GM23338 (cell line): Measurements from ENCODE around the gene GLIPR1. TPM values are rescaled to one million over a fixed set of nuclear protein-coding genes. Genes with fewer than 3 reads are reported as not detected.

ENCODE experiments used
- ATAC-seq: fragments of 200-7000 bp; cut with Tn5 transposase; 3 replicates; pipeline ENCODE4 v1.9.1; 2020
- DNase-seq: peaks from one replicate; pipeline ENCODE4 v3.0.0-alpha.2; 2015; ENCODE audit warnings: low spot score
- H2AFZ ChIP-seq: fragments of 200-600 bp; sonication (generic); 2 replicates; pipeline ENCODE4 v1.8.0; 2016; ENCODE audit warnings: antibody characterized with exemption, mild to moderate bottlenecking, moderate library complexity
- H3F3A ChIP-seq: fragments of 200-600 bp; sonication (generic); replicated peaks from 2 replicates; pipeline ENCODE4 v1.8.0; 2017; ENCODE audit warnings: antibody characterized with exemption, mixed run types, low read depth
- H3K27ac ChIP-seq: fragments of 200-600 bp; sonication (generic); 2 replicates; pipeline ENCODE4 v1.6.1; 2016; ENCODE audit warnings: low read depth
- H3K27me3 ChIP-seq: fragments of 200-600 bp; sonication (generic); 2 replicates; pipeline ENCODE4 v1.8.0; 2016; ENCODE audit warnings: mild to moderate bottlenecking, mixed run types, moderate library complexity; ENCODE audit not compliant: insufficient read depth
- H3K36me3 ChIP-seq: fragments of 200-600 bp; sonication (generic); 2 replicates; pipeline ENCODE4 v1.8.0; 2016; ENCODE audit warnings: mild to moderate bottlenecking; ENCODE audit not compliant: insufficient read depth
- H3K4me1 ChIP-seq: fragments of 200-600 bp; sonication (generic); 2 replicates; pipeline ENCODE4 v1.8.0; 2016; ENCODE audit warnings: mild to moderate bottlenecking, moderate library complexity; ENCODE audit not compliant: insufficient read depth
- H3K4me2 ChIP-seq: fragments of 200-600 bp; sonication (generic); 2 replicates; pipeline ENCODE4 v1.7.1; 2017; ENCODE audit warnings: mixed run types
- H3K4me3 ChIP-seq: fragments of 200-600 bp; sonication (generic); 2 replicates; pipeline ENCODE4 v1.6.1; 2016; ENCODE audit warnings: mixed run types
- H3K79me2 ChIP-seq: fragments of 200-600 bp; sonication (generic); replicated peaks from 2 replicates; pipeline ENCODE4 v1.8.0; 2017; ENCODE audit warnings: mild to moderate bottlenecking; ENCODE audit not compliant: insufficient read depth
- H3K9me2 ChIP-seq: fragments of 200-600 bp; sonication (generic); 2 replicates; pipeline ENCODE4 v1.8.0; 2017; ENCODE audit not compliant: insufficient read depth
- H4K20me1 ChIP-seq: fragments of 200-600 bp; sonication (generic); replicated peaks from 2 replicates; pipeline ENCODE4 v1.8.0; 2017; ENCODE audit warnings: mild to moderate bottlenecking; ENCODE audit not compliant: insufficient read depth
- H3K27ac Mint-ChIP-seq: 2 replicates; pipeline ENCODE4 v1.8.0; 2020; ENCODE audit warnings: inconsistent platforms, mild to moderate bottlenecking, moderate library complexity, mixed read lengths
- H3K27me3 Mint-ChIP-seq: 3 replicates; pipeline ENCODE4 v1.8.0; 2022; ENCODE audit warnings: low read depth, mild to moderate bottlenecking, moderate library complexity, mixed read lengths, inconsistent platforms; ENCODE audit not compliant: insufficient read depth, poor library complexity
- H3K36me3 Mint-ChIP-seq: 3 replicates; pipeline ENCODE4 v1.8.0; 2021; ENCODE audit warnings: low read depth, mild to moderate bottlenecking, inconsistent platforms, moderate library complexity, mixed read lengths
- H3K4me1 Mint-ChIP-seq: 3 replicates; pipeline ENCODE4 v1.8.0; 2020; ENCODE audit warnings: mild to moderate bottlenecking, inconsistent platforms, mixed read lengths
- H3K4me3 Mint-ChIP-seq: 3 replicates; pipeline ENCODE4 v1.8.0; 2021; ENCODE audit warnings: moderate library complexity, mild to moderate bottlenecking, inconsistent platforms, mixed read lengths
- H3K9me3 Mint-ChIP-seq: 3 replicates; pipeline ENCODE4 v1.8.0; 2020; ENCODE audit warnings: moderate library complexity, mild to moderate bottlenecking, inconsistent platforms, mixed read lengths
- EZH2 ChIP-seq: fragments of 200-600 bp; sonication (generic); IDR thresholded peaks from one replicate; pipeline ENCODE4 v1.8.0; 2017; ENCODE audit warnings: antibody characterized with exemption, mild to moderate bottlenecking, low read depth; ENCODE audit not compliant: unreplicated experiment
- NANOG ChIP-seq: IDR thresholded peaks from 2 replicates; pipeline ENCODE4 v1.6.1; 2016; ENCODE audit warnings: antibody characterized with exemption, borderline replicate concordance
- STAT1 ChIP-seq: IDR thresholded peaks from one replicate; pipeline ENCODE4 v1.6.1; 2016; ENCODE audit warnings: antibody characterized with exemption; ENCODE audit not compliant: unreplicated experiment
- ZNF331 ChIP-seq: fragments of 250-450 bp; sonication (Bioruptor Pico); IDR thresholded peaks from 2 replicates; pipeline ENCODE4 v1.5.0; 2020; ENCODE audit warnings: low read depth, mild to moderate bottlenecking, moderate library complexity
- polyA plus RNA-seq: library from polyadenylated mRNA; unstranded; fragments of >200 nt; fragmentation: Nextera tagmentation; extraction: Ambion mirVana; gene quantifications from 2 replicates; pipeline ENCODE4 v1.2.1, GENCODE V29; 2016
- total RNA-seq: library from RNA; depleted of rRNA; stranded (reverse); fragments of >200 nt; shearing (Covaris generic); gene quantifications from 2 replicates; pipeline ENCODE4 v1.2.3, GENCODE V29; 2014
- TF ChIP-seq, protein P1 (sequence below): IDR thresholded peaks from one replicate; pipeline ENCODE4 v1.6.1; 2018; ENCODE audit warnings: antibody characterized with exemption; ENCODE audit not compliant: unreplicated experiment
- TF ChIP-seq, protein P2 (sequence below), 2 experiments: fragments of 200-600 bp in 1 of 2; sonication (generic) in 1 of 2; conservative IDR thresholded peaks; 2 replicates each; pipeline versions ENCODE4 v1.5.1 to v1.6.1; 2016 to 2017; ENCODE audit warnings: antibody characterized with exemption in 2 of 2, low read depth in 2 of 2, mild to moderate bottlenecking in 2 of 2, moderate library complexity in 1 of 2

GLIPR1 gene
- total and polyA plus RNA-seq, 2 experiments from 2014 or later, result 0.03 to 6.1 TPM

DNA sequence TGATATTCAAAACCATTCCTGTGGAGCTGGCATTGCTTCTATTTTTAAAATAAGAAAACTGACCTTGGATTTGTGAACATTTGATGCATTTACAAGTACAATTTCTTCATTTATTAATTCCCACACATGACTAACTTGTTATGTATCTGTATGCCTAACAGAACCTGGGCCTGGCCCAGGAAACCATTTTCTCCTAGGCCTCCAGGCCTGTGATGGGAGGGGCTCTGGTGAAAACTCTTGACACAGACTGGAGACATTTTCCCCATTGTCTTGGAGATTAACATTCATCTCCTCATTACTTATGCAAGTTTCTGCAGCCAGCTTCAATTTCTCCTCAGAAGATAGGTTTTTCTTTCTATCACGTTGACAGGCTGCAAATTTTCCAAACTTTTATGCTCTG lies 47.6 kb upstream of the GLIPR1 start (continued):
- TF ChIP-seq, protein P1, sequence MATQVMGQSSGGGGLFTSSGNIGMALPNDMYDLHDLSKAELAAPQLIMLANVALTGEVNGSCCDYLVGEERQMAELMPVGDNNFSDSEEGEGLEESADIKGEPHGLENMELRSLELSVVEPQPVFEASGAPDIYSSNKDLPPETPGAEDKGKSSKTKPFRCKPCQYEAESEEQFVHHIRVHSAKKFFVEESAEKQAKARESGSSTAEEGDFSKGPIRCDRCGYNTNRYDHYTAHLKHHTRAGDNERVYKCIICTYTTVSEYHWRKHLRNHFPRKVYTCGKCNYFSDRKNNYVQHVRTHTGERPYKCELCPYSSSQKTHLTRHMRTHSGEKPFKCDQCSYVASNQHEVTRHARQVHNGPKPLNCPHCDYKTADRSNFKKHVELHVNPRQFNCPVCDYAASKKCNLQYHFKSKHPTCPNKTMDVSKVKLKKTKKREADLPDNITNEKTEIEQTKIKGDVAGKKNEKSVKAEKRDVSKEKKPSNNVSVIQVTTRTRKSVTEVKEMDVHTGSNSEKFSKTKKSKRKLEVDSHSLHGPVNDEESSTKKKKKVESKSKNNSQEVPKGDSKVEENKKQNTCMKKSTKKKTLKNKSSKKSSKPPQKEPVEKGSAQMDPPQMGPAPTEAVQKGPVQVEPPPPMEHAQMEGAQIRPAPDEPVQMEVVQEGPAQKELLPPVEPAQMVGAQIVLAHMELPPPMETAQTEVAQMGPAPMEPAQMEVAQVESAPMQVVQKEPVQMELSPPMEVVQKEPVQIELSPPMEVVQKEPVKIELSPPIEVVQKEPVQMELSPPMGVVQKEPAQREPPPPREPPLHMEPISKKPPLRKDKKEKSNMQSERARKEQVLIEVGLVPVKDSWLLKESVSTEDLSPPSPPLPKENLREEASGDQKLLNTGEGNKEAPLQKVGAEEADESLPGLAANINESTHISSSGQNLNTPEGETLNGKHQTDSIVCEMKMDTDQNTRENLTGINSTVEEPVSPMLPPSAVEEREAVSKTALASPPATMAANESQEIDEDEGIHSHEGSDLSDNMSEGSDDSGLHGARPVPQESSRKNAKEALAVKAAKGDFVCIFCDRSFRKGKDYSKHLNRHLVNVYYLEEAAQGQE, result no peak
- TF ChIP-seq EZH2, result no peak
- TF ChIP-seq, protein P2, sequence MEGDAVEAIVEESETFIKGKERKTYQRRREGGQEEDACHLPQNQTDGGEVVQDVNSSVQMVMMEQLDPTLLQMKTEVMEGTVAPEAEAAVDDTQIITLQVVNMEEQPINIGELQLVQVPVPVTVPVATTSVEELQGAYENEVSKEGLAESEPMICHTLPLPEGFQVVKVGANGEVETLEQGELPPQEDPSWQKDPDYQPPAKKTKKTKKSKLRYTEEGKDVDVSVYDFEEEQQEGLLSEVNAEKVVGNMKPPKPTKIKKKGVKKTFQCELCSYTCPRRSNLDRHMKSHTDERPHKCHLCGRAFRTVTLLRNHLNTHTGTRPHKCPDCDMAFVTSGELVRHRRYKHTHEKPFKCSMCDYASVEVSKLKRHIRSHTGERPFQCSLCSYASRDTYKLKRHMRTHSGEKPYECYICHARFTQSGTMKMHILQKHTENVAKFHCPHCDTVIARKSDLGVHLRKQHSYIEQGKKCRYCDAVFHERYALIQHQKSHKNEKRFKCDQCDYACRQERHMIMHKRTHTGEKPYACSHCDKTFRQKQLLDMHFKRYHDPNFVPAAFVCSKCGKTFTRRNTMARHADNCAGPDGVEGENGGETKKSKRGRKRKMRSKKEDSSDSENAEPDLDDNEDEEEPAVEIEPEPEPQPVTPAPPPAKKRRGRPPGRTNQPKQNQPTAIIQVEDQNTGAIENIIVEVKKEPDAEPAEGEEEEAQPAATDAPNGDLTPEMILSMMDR (conservative IDR thresholded peaks at IDR 0.05; ENCODE audit: low read depth in 2 of 2), result no peak

DNA sequence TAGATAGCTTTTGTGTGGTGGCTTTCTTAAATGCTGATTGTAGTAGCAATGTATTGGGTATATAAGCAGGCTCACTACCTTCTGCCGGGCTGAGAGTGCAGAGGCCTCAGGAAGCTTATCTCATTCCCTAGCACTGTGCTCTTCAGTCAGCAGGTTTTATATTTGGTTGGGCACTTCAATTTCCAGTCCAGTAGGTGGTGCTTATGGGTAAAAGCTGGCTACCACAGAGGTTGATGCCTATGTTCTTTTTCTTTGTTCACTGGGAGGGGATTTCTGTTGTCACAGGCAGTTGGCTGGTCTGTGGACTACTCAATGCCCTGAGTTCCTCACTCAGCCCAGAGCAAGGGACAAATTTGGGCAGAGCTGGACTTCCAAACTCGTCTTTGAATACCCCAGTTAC lies 43.0 kb upstream of the GLIPR1 start:
- Histone ChIP-seq H3K79me2 (no peaks in the 10 kb centered on the region), H3K4me3 (no peak overlapping the region), H4K20me1 (no peaks in the 10 kb centered on the region), H3K9me2 (0 out of 2 replicates have a peak, but pooled peaks cover 11% of the 10 kb centered on the region), H3K27ac (no peak overlapping the region), H3K4me1 (no peaks in the 10 kb centered on the region), H2AFZ (no peak overlapping the region), H3K4me2 (no peak overlapping the region), H3F3A (no peaks in the 10 kb centered on the region), H3K36me3 (no peaks in the 10 kb centered on the region; the same call in none of the 2 replicates), H3K27me3 (no peaks in the 10 kb centered on the region)
- peaks cover 36% of the 10 kb centered on the region for H3K36me3 Mint-ChIP-seq
- peaks cover 3% of the 10 kb centered on the region; the same call in 1 of the 3 replicates for H3K4me1 Mint-ChIP-seq
- TF ChIP-seq NANOG, result no peak
- no peak for TF ChIP-seq STAT1
- no peak for TF ChIP-seq ZNF331
- TF ChIP-seq, protein P2 (conservative IDR thresholded peaks at IDR 0.05; ENCODE audit: low read depth in 2 of 2), result peak in 1 of 2 experiments; percentile 21; a peak in 1 of 4 replicates
- peaks cover 58% of the 10 kb centered on the region for H3K9me3 Mint-ChIP-seq
- H3K27me3 Mint-ChIP-seq, result peaks cover 5% of the 10 kb centered on the region
- DNase-seq (no peak), ATAC-seq (no peak)
- H3K27ac Mint-ChIP-seq, result no peak overlapping the region
- H3K4me3 Mint-ChIP-seq, result no peak overlapping the region
